IPS-18c (cell line): Measurements from ENCODE around the gene OVOL1.

Experiments
- H3K4me3 ChIP-seq: 2 replicates; pipeline ENCODE4 v1.7.0; 2013; ENCODE audit warnings: low read depth, mild to moderate bottlenecking, low read length, moderate library complexity; ENCODE audit not compliant: insufficient read depth
- H3K9me3 ChIP-seq: one replicate; pipeline ENCODE4 v1.6.1; 2013; ENCODE audit warnings: mild to moderate bottlenecking, low read length, moderate library complexity; ENCODE audit not compliant: control insufficient read depth, insufficient read depth

Gene OVOL1

GRCh38 chr11:65798882-65799281 lies 12.0 kb downstream of the OVOL1 start:
- no peak overlapping the region for H3K4me3 ChIP-seq

GRCh38 chr11:65801153-65801987 lies 14.5 kb downstream of the OVOL1 start:
- Histone ChIP-seq H3K4me3 (no peak overlapping the region), H3K9me3 (no peaks in the 10 kb centered on the region)

More at GRCh38 chr11:65798882-65799281, 12.0 kb downstream of the OVOL1 start:
- H3K9me3 ChIP-seq, result no peaks in the 10 kb centered on the region

GRCh38 chr11:65802841-65803240 lies 16.0 kb downstream of the OVOL1 start:
- H3K9me3 ChIP-seq, result no peaks in the 10 kb centered on the region
- no peak overlapping the region for H3K4me3 ChIP-seq

- Histone ChIP-seq H3K9me3 (no peaks in the 10 kb centered on the region), H3K4me3 (no peak overlapping the region)
Measured at GRCh38 chr11:65803797-65804492, 17.1 kb downstream of the OVOL1 start.

- H3K9me3 ChIP-seq, result no peaks in the 10 kb centered on the region
- H3K4me3 ChIP-seq, result no peak overlapping the region
Measured at GRCh38 chr11:65806979-65807378, 20.1 kb downstream of the OVOL1 start.

GRCh38 chr11:65808744-65809341 lies 22.0 kb downstream of the OVOL1 start:
- H3K9me3 ChIP-seq, result no peaks in the 10 kb centered on the region

GRCh38 chr11:65809496-65809895 lies 22.6 kb downstream of the OVOL1 start:
- Histone ChIP-seq H3K9me3 (no peaks in the 10 kb centered on the region), H3K4me3 (no peak overlapping the region)

More at GRCh38 chr11:65808744-65809341, 22.0 kb downstream of the OVOL1 start:
- no peak overlapping the region for H3K4me3 ChIP-seq

- H3K4me3 ChIP-seq, result no peak overlapping the region
- no peaks in the 10 kb centered on the region for H3K9me3 ChIP-seq
Measured at GRCh38 chr11:65810046-65810868, 23.4 kb downstream of the OVOL1 start.

GRCh38 chr11:65811764-65812475 lies 25.1 kb downstream of the OVOL1 start:
- H3K4me3 ChIP-seq, result no peak overlapping the region

GRCh38 chr11:65814131-65814985 lies 27.5 kb downstream of the OVOL1 start:
- H3K9me3 ChIP-seq, result no peaks in the 10 kb centered on the region

More at GRCh38 chr11:65811764-65812475, 25.1 kb downstream of the OVOL1 start:
- H3K9me3 ChIP-seq, result no peaks in the 10 kb centered on the region

GRCh38 chr11:65814986-65815565 lies 28.2 kb downstream of the OVOL1 start:
- Histone ChIP-seq H3K4me3 (no peak overlapping the region), H3K9me3 (peaks cover 2% of the 10 kb centered on the region)

More at GRCh38 chr11:65814131-65814985, 27.5 kb downstream of the OVOL1 start:
- H3K4me3 ChIP-seq, result no peak overlapping the region

GRCh38 chr11:65816696-65817095 lies 29.8 kb downstream of the OVOL1 start:
- no peak overlapping the region for H3K4me3 ChIP-seq

GRCh38 chr11:65817312-65817834 lies 30.5 kb downstream of the OVOL1 start:
- Histone ChIP-seq H3K9me3 (peaks cover 2% of the 10 kb centered on the region), H3K4me3 (peak overlapping the region; percentile 59; the same call in 1 of the 2 replicates)

More at GRCh38 chr11:65816696-65817095, 29.8 kb downstream of the OVOL1 start:
- H3K9me3 ChIP-seq, result peaks cover 2% of the 10 kb centered on the region

- peak overlapping the region; percentile 59 for H3K4me3 ChIP-seq
Measured at GRCh38 chr11:65817835-65818680, 31.2 kb downstream of the OVOL1 start.

More at GRCh38 chr11:65817835-65818680, 31.2 kb downstream of the OVOL1 start:
- peaks cover 2% of the 10 kb centered on the region for H3K9me3 ChIP-seq
